SK-N-SH (cell line): Measurements from ENCODE around the gene RXYLT1. TPM values are rescaled to one million over a fixed set of nuclear protein-coding genes. Genes with fewer than 3 reads are reported as not detected.
"Not testable (repeated sequence)": the region's sequence is repeated elsewhere in the genome, so short reads cannot be mapped to it uniquely, and the experiment has no call there.

ENCODE experiments used
- CTCF ChIA-PET: fragments of 300-600, 350-600 bp; formaldehyde crosslinking; extraction: SDS; loops from one replicate; lab custom pipeline; 2021; lab: Yijun Ruan, JAX
- POLR2A ChIA-PET: fragments of 350-600 bp; sonication (Branson Sonifier 250); formaldehyde crosslinking; extraction: SDS; loops from one replicate; lab custom pipeline; 2020; ENCODE audit warnings: antibody characterized with exemption, inconsistent platforms; lab: Yijun Ruan, JAX
- DNase-seq: peaks from one replicate; pipeline ENCODE4 v3.0.0; 2012
- H2AFZ ChIP-seq: fragments of 200-600 bp; sonication (generic); 2 replicates; pipeline ENCODE4 v1.8.1; 2016; ENCODE audit warnings: antibody characterized with exemption, mild to moderate bottlenecking, low read depth
- H3F3A ChIP-seq: fragments of 200-600 bp; sonication (generic); replicated peaks from 2 replicates; pipeline ENCODE3; 2016; ENCODE audit warnings: antibody characterized with exemption, mild to moderate bottlenecking; ENCODE audit not compliant: insufficient read depth
- H3K27ac ChIP-seq, 2 experiments: fragments of 200-500 bp in 1 of 2; fragments of 200-600 bp in 1 of 2; sonication (Bioruptor generic) in 1 of 2; sonication (generic), shearing (Covaris generic) in 1 of 2; 2 replicates each; pipeline versions ENCODE4 v1.5.1 to v1.6.1; 2014 to 2016; ENCODE audit warnings: low read depth in 2 of 2, inconsistent platforms in 1 of 2, low read length in 1 of 2, mild to moderate bottlenecking in 1 of 2, mixed read lengths in 1 of 2
- H3K27me3 ChIP-seq: fragments of 200-600 bp; sonication (generic), shearing (Covaris generic); 2 replicates; pipeline ENCODE4 v1.6.1; 2016; ENCODE audit warnings: mixed run types; ENCODE audit not compliant: insufficient read depth
- H3K36me3 ChIP-seq, 2 experiments: fragments of 200-500 bp in 1 of 2; fragments of 200-600 bp in 1 of 2; sonication (Bioruptor generic) in 1 of 2; sonication (generic) in 1 of 2; replicated peaks in 1 of 2; 2 replicates each; pipeline versions ENCODE3 to v1.5.1; 2014 to 2016; ENCODE audit warnings: low read length in 1 of 2, mild to moderate bottlenecking in 1 of 2; ENCODE audit not compliant: insufficient read depth in 2 of 2, control insufficient read depth in 1 of 2
- H3K4me1 ChIP-seq, 2 experiments: fragments of 200-500 bp in 1 of 2; fragments of 200-600 bp in 1 of 2; sonication (Bioruptor generic) in 1 of 2; sonication (generic), shearing (Covaris generic) in 1 of 2; 2 replicates each; pipeline versions ENCODE4 v1.5.1 to v1.6.1; 2014 to 2016; ENCODE audit warnings: low read depth in 1 of 2, low read length in 1 of 2, mixed run types in 1 of 2; ENCODE audit not compliant: insufficient read depth in 2 of 2, control insufficient read depth in 1 of 2
- H3K4me2 ChIP-seq: fragments of 200-600 bp; sonication (generic), shearing (Covaris generic); 2 replicates; pipeline ENCODE4 v1.6.1; 2017; ENCODE audit warnings: mixed run types
- H3K4me3 ChIP-seq, 2 experiments: fragments of 200-500 bp in 1 of 2; fragments of 200-600 bp in 1 of 2; sonication (Bioruptor generic) in 1 of 2; sonication (generic), shearing (Covaris generic) in 1 of 2; 2 replicates each; pipeline versions ENCODE4 v1.5.1 to v1.8.1; 2014 to 2016; ENCODE audit warnings: low read depth in 2 of 2, inconsistent platforms in 1 of 2, low read length in 1 of 2, mild to moderate bottlenecking in 1 of 2, mixed read lengths in 1 of 2, moderate library complexity in 1 of 2
- H3K79me2 ChIP-seq: fragments of 200-600 bp; sonication (generic); 2 replicates; pipeline ENCODE4 v1.8.1; 2017; ENCODE audit warnings: mild to moderate bottlenecking; ENCODE audit not compliant: insufficient read depth
- H3K9ac ChIP-seq: fragments of 200-600 bp; sonication (generic); 2 replicates; pipeline ENCODE4 v1.6.1; 2017; ENCODE audit warnings: mixed run types
- H3K9me2 ChIP-seq: fragments of 200-600 bp; sonication (generic); 2 replicates; pipeline ENCODE4 v1.6.1; 2017; ENCODE audit warnings: mixed run types
- H3K9me3 ChIP-seq: fragments of 200-600 bp; sonication (generic); 2 replicates; pipeline ENCODE4 v1.6.1; 2017; ENCODE audit warnings: mixed run types, mild to moderate bottlenecking, moderate library complexity
- H4K20me1 ChIP-seq: fragments of 200-600 bp; sonication (generic); 2 replicates; pipeline ENCODE4 v1.6.1; 2017; ENCODE audit warnings: mild to moderate bottlenecking, mixed run types; ENCODE audit not compliant: insufficient read depth
- EP300 ChIP-seq, 2 experiments: IDR thresholded peaks; 2 replicates each; pipeline versions ENCODE4 v1.4.0 to v1.6.1; 2012; ENCODE audit warnings: borderline replicate concordance in 1 of 2, low read depth in 1 of 2, low read length in 1 of 2
- FOXJ3 ChIP-seq: sonication (generic); formaldehyde crosslinking; IDR thresholded peaks from 2 replicates; pipeline ENCODE4 v1.5.1; 2020; ENCODE audit warnings: mild to moderate bottlenecking, missing genetic modification reagents
- GABPA ChIP-seq: IDR thresholded peaks from 2 replicates; pipeline ENCODE4 v1.4.0; 2012; ENCODE audit warnings: low read depth, mild to moderate bottlenecking
- GATA2 ChIP-seq: sonication (generic); formaldehyde crosslinking; IDR thresholded peaks from 2 replicates; pipeline ENCODE4 v1.5.0; 2020; ENCODE audit warnings: mild to moderate bottlenecking, missing genetic modification reagents
- MAX ChIP-seq: IDR thresholded peaks from 2 replicates; pipeline ENCODE4 v1.4.0; 2012; ENCODE audit warnings: low read depth
- MXI1 ChIP-seq: IDR thresholded peaks from 2 replicates; pipeline ENCODE4 v1.6.1; 2012; ENCODE audit warnings: mild to moderate bottlenecking, low read depth, low read length, improper control_type of control experiment
- NFIC ChIP-seq: IDR thresholded peaks from 2 replicates; pipeline ENCODE4 v1.4.0; 2012; ENCODE audit warnings: borderline replicate concordance
- POLR2AphosphoS5 ChIP-seq: IDR thresholded peaks from 2 replicates; pipeline ENCODE4 v1.6.1; 2012; ENCODE audit warnings: low read depth, low read length
- RAD21 ChIP-seq: IDR thresholded peaks from 2 replicates; pipeline ENCODE4 v1.6.1; 2012; ENCODE audit warnings: mild to moderate bottlenecking, low read length
- RCOR1 ChIP-seq: fragments of 150-350 bp; IDR thresholded peaks from 2 replicates; pipeline ENCODE4 v1.6.1; 2017; ENCODE audit warnings: antibody characterized with exemption, low read length
- REST ChIP-seq: IDR thresholded peaks from 2 replicates; pipeline ENCODE4 v1.6.1; 2012; ENCODE audit warnings: mild to moderate bottlenecking, low read depth, low read length, moderate library complexity
- RFX5 ChIP-seq: IDR thresholded peaks from 2 replicates; pipeline ENCODE4 v1.6.1; 2012; ENCODE audit warnings: mild to moderate bottlenecking, improper control_type of control experiment, low read length
- RXRA ChIP-seq: IDR thresholded peaks from 2 replicates; pipeline ENCODE4 v1.4.0; 2012; ENCODE audit warnings: low read depth, mild to moderate bottlenecking, borderline replicate concordance
- SIN3A ChIP-seq: IDR thresholded peaks from 2 replicates; pipeline ENCODE4 v1.6.1; 2012; ENCODE audit warnings: low read depth, mild to moderate bottlenecking, low read length, moderate library complexity, borderline replicate concordance
- TAF1 ChIP-seq: IDR thresholded peaks from 2 replicates; pipeline ENCODE4 v1.6.1; 2012; ENCODE audit warnings: low read depth, mild to moderate bottlenecking, low read length, moderate library complexity, borderline replicate concordance
- USF1 ChIP-seq: IDR thresholded peaks from 2 replicates; pipeline ENCODE4 v1.4.0; 2012; ENCODE audit warnings: low read depth, borderline replicate concordance
- ZBTB33 ChIP-seq: IDR thresholded peaks from 2 replicates; pipeline ENCODE4 v1.4.0; 2012; ENCODE audit warnings: low read depth, borderline replicate concordance
- WGBS: methylation state at CpG from one replicate; pipeline ENCODE4 v1.1.6; 2017; ENCODE audit warnings: low lambda C conversion rate; 5-methylcytosine and 5-hydroxymethylcytosine counted together
- polyA plus RNA-seq, 3 experiments: library from polyadenylated mRNA; depleted of rRNA; stranded (reverse); fragments of >200 nt; gene quantifications; 2 replicates each; pipeline ENCODE4 v1.2.3, GENCODE V29; 2012

Gene RXYLT1
- polyA plus RNA-seq, 1 of the 3 experiments (the other 2 are of a cell fraction) = 10.7 TPM

GRCh38 chr12:63841571-63841970 lies 61.9 kb downstream of the RXYLT1 start (continued):
- no peak for TF ChIP-seq REST
- TF ChIP-seq NFIC = no peak
- TF ChIP-seq RFX5 = no peak

GRCh38 chr12:63842750-63843149 lies 63.0 kb downstream of the RXYLT1 start:
- H3K9me3 ChIP-seq, H4K20me1 ChIP-seq, H3K9ac ChIP-seq, H3K36me3 ChIP-seq, H3K27ac ChIP-seq, H3K27me3 ChIP-seq, H3K9me2 ChIP-seq, DNase-seq: not testable (repeated sequence)
- WGBS = 98% methylated on average over 17 of the region's 17 CpGs
- Histone ChIP-seq H3K4me3 (0 out of 4 replicates have a peak overlapping the region, but pooled peaks of 1 of the 2 experiments have one; percentile 82), H3K79me2 (peaks cover 34% of the 10 kb centered on the region), H3K4me2 (peak overlapping the region; percentile 87; the same call in 1 of the 2 replicates), H3F3A (peaks cover 10% of the 10 kb centered on the region), H3K4me1 (peaks cover 6 to 12% of the 10 kb centered on the region in 2 experiments; a peak in 2 of 4 replicates), H2AFZ (0 out of 2 replicates have a peak overlapping the region, but pooled peaks have one; percentile 77)
- CTCF ChIA-PET = interaction anchor here (0.9 to 4.5 kb wide), 23 partner anchors 9 to 416 kb away, joined by 3 to 71 read pairs (median 8); no protein-coding TSS in a partner anchor
- POLR2A ChIA-PET = interaction anchor here (1.8 to 2.4 kb wide), 2 partner anchors 339 to 379 kb away, joined by 12 to 13 read pairs; partner anchors contain the start of gene KICS2

GRCh38 chr12:63843254-63843720 lies 63.6 kb downstream of the RXYLT1 start:
- POLR2A ChIA-PET = interaction anchor here (0.8 to 2.4 kb wide), 3 partner anchors 338 to 394 kb away, joined by 3 to 13 read pairs (median 12); partner anchors contain the start of gene KICS2
- TF ChIP-seq POLR2AphosphoS5 = no peak
- no peak for TF ChIP-seq SIN3A
- no peak for TF ChIP-seq RXRA
- no peak for TF ChIP-seq NFIC
- no peak for TF ChIP-seq MXI1
- TF ChIP-seq RCOR1 = no peak
- no peak for TF ChIP-seq MAX
- TF ChIP-seq FOXJ3 = no peak
- TF ChIP-seq ZBTB33 = no peak
- no peak for TF ChIP-seq USF1
- TF ChIP-seq RAD21 = no peak
- no peak for TF ChIP-seq GABPA
- TF ChIP-seq RFX5 = no peak
- TF ChIP-seq EP300 (IDR thresholded peaks at IDR 0.05; ENCODE audit: borderline replicate concordance in 1 of 2, low read depth in 1 of 2, low read length in 1 of 2) = no peak
- TF ChIP-seq TAF1 = no peak
- no peak for TF ChIP-seq GATA2 (CRISPR knock-in tag)

More at GRCh38 chr12:63843254-63843720, 63.6 kb downstream of the RXYLT1 start:
- peak overlapping the region; percentile 77 for H2AFZ ChIP-seq
- H3F3A ChIP-seq = peaks cover 10% of the 10 kb centered on the region
- H3K4me1 ChIP-seq = peaks cover 6 to 12% of the 10 kb centered on the region in 2 experiments; a peak in 2 of 4 replicates
- H3K9ac ChIP-seq = peak overlapping the region; percentile 78; the same call in 1 of the 2 replicates
- 47% methylated on average over 12 of the region's 28 CpGs for WGBS
- no peaks in the 10 kb centered on the region for H3K27me3 ChIP-seq
- H3K36me3 ChIP-seq = no peaks in the 10 kb centered on the region
- peak overlapping the region; percentile 87; the same call in 1 of the 2 replicates for H3K4me2 ChIP-seq
- H4K20me1 ChIP-seq = no peaks in the 10 kb centered on the region
- peak overlapping the region; percentile 82 to 90 for H3K4me3 ChIP-seq
- no peak for DNase-seq
- H3K9me2 ChIP-seq = no peaks in the 10 kb centered on the region
- H3K79me2 ChIP-seq = peaks cover 40% of the 10 kb centered on the region
- no peaks in the 10 kb centered on the region for H3K9me3 ChIP-seq
- CTCF ChIA-PET = interaction anchor here (0.6 to 4.5 kb wide), 53 partner anchors 9 to 563 kb away, joined by 3 to 71 read pairs (median 5); partner anchors contain the start of gene KICS2
- peak overlapping the region; percentile 79 to 92 for H3K27ac ChIP-seq
